ENCODE measurements around the gene TBX6.
"Not testable (repeated sequence)": the region's sequence is repeated elsewhere in the genome, so short reads cannot be mapped to it uniquely, and the experiment has no call there.

Gene TBX6

GRCh38 chr16:30065943-30066760 is 25.6 kb downstream of the TBX6 start:
- no peak for DNase-seq (ENCODE audit: low read depth in 2 of 2)

GRCh38 chr16:30065102-30065942 is 26.4 kb downstream of the TBX6 start, which contains the start of gene ALDOA:
ALDOA (plus strand) TSS chr16:30065760; CDS start chr16:30066898, 1,138 bp downstream.
- peak; percentile 94 to 98 for DNase-seq (ENCODE audit: low read depth in 2 of 2)

- DNase-seq (ENCODE audit: low read depth in 2 of 2): no peak
Measured at GRCh38 chr16:30064729-30065101, 27.0 kb downstream of the TBX6 start.

DNA sequence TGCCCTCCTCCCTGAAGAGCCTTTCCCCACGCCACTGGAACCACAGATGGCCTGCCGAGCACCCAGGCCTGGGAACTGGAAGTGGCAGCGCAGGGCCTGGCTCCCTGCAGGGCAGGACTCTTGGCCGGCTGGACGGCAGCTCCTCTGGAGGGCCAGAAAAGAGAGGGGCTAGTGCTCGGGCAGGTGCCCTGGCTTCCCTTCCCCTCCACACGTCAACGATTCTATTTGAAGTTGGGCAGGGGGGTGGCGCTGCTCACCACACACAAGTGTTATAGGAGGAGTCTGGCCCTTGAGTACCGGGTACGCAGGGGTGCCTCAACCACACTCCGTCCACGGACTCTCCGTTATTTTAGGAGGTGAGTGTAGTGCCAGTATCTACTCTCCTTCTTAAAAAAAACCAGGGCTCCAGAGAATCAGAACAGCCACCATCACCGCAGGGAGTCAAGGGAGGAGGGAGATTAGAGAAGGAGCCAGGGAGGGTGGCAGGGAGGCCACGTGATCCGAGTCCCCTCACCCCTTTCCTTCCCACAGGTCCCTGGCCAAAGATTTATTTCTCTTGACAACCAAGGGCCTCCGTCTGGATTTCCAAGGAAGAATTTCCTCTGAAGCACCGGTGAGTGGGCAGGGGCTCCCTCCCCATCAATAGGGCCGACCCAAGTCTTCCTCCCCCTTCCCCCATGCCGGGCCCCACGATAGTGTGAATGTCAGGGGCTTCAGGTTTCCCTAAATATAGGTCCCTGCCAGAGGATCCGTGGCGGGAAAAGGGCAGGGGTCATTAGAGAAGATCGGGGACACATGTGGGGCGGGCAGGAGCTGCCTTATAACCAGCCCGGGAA is 27.6 kb downstream of the TBX6 start:
- DNase-seq (ENCODE audit: low read depth in 2 of 2): peak; percentile 53 to 63

DNA sequence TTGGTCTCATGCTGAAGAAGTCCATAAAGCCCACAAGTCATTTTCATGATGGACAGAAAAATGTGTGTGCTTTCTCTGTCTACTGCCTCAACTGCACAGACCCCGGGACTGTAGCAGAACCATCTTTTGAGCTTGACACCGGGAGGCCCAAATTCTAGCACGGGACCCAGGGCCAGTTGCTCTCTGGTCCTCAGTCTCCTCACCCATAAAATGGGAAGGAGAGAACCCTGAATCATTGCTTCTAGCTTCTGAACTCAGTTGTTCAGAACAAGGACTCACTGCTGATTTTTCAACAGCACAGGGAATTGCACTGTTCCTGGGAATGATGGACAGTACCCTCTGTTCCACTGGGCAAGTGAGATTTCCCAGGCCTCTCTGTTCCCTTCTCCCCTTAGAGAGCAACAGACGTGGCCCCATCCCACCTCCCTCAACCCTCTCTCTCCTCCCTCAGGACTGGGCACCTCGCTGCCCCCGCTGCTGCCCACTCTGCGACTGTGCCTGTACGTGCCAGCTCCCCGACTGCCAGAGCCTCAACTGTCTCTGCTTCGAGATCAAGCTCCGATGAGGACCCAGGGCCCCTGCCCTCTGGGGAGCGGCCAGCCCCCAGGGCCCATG is 28.3 kb downstream of the TBX6 start:
- no peak for DNase-seq (ENCODE audit: low read depth in 2 of 2)

GRCh38 chr16:30060836-30061554 is 30.7 kb downstream of the TBX6 start:
- no peak for DNase-seq (ENCODE audit: low read depth in 2 of 2)

DNA sequence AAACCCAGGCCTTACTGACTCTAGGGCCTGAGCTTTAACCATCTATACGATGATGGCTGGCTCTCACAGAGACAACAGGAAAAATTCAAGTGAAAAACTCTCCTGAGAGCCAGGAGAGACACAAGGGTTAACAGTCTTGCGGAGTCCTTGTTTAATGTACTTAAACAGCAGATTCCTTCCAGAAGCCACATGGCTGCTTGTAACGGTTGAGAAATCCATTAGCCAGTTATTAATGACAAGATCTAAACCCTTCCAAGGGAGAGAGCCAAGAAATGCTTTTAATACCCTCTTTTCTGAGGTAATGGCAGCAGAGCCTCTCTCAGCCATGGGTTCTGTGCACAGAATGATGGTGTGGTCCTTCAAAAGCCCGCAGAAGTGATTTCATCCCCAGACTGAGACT is 31.4 kb downstream of the TBX6 start:
- DNase-seq (ENCODE audit: low read depth in 2 of 2): no peak

GRCh38 chr16:30054959-30055553 is 36.7 kb downstream of the TBX6 start:
- peak in 1 of 2 donors; percentile 55 for DNase-seq (ENCODE audit: low read depth in 2 of 2)

DNA sequence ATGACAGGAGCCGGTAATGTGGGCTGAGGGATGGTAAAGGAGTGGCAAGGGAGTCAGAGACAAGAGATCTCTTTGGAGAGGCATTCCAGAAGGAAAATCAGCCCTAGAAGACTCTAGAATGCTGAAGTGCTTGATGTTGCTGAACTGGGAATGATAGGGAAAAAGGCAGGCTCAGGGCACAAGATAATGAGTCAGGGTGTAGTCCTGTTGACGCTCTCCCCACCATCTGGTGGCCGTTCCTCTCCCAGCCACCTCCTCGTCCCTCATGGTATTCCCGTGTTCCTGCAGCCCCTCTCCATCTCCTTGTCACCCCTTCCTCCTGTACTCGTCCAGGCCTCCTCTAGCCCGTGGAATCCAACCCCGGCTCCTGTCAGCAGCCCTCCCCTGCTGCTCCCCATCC is 37.3 kb downstream of the TBX6 start:
- no peak for DNase-seq (ENCODE audit: low read depth in 2 of 2)

- DNase-seq (ENCODE audit: low read depth in 2 of 2): no peak
Measured at GRCh38 chr16:30053376-30054015, 38.2 kb downstream of the TBX6 start.

DNA sequence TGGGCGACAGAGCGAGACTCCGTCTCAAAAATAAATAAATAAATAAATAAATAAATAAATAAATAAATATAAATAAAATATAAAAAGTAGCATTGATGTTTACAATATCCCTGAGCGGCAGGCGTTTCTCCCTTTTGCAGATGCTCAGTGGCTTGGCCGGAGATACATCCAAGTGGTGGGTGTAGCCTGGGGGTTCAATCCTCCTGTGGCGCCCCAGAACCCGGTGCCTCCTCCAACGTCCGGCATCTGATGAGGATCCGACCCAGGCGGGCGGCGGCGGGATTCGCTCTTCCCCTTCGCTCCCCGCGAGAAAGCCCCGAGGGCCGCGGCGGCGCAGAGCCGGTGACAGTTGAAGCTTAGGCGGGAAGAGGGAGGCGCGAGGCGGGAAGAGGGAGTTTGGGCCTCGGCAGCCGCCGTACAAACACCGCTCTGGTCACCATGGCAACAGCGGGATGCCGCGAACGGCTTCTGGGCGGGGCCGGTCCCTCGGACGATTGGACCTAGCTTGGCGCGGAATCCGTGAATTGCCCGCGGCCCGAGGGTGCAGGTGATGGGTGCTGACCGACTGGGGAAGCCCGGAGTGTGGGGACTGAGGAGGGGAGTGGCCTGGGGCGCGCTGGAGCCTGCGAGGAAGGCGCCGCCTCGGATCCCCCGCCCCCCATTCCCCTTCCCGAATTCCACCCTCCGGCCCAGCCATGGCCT is 38.9 kb downstream of the TBX6 start:
- peak; percentile 87 to 95 for DNase-seq (ENCODE audit: low read depth in 2 of 2)

DNA sequence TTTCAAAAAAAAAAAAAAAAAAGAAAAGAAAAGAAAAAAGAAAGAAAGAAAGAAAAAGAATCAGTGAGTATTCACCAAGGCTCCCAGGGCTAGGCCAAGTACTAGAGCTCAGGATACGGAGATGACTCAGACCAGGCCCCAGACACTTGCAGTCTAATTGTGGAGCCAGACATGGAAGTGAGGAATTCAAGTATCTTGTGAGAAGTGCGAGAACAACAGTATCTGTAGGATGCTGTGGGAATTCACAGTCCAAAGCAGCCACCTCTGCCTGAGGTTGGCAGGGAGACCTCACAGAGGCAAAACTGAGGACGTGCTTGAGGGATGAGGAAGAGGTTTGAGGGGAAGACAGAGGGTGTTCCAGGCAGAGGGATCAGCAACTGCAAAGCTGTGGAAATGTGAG is 40.2 kb downstream of the TBX6 start:
- no peak for DNase-seq (ENCODE audit: low read depth in 2 of 2)

DNA sequence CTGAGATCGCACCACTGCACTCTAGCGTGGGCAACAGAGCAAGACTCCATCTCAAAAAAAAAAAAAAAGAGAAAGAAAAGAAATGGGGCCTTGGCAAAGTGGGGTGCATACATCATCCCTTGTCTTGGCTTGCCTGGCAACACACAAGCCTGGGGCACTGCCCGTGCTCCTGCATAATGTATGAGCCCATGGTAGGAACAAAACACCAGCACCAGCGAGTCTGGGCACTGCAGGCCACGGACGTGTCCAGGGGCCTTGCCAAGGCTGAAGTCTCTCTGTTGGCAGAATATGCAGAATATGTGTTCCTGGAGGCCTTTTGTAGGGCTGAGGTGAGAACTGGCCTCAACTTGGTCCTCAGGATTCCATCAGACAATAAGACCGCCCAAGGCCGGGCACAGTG is 41.9 kb downstream of the TBX6 start:
- DNase-seq (ENCODE audit: low read depth in 2 of 2): no peak

GRCh38 chr16:30046588-30046987 is 45.1 kb downstream of the TBX6 start:
- no peak for DNase-seq (ENCODE audit: low read depth in 2 of 2)

- no peak for DNase-seq (ENCODE audit: low read depth in 2 of 2)
Measured at GRCh38 chr16:30046178-30046577, 45.5 kb downstream of the TBX6 start.

GRCh38 chr16:30041841-30042240 is 49.9 kb downstream of the TBX6 start:
- DNase-seq (ENCODE audit: low read depth in 2 of 2): no peak

DNA sequence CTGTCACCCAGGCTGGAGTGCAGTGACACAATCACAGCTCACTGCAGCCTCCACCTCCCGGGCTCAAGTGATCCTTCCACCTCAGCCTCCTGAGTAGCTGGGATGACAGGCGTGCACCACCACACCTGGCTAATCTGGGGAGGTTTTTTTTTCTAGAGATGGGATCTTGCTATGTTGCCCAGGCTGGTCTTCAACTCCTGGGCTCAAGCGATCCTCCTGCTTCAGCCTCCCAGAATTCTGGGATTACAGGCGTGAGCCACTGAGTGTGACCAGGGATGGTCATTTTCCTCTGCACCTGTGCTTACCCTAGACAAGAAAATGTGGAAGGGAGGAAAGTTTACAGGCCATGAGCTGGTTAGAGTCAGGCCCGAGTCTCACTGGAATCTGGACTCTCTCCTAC is 51.0 kb downstream of the TBX6 start:
- DNase-seq (ENCODE audit: low read depth in 2 of 2): not testable (repeated sequence)

DNA sequence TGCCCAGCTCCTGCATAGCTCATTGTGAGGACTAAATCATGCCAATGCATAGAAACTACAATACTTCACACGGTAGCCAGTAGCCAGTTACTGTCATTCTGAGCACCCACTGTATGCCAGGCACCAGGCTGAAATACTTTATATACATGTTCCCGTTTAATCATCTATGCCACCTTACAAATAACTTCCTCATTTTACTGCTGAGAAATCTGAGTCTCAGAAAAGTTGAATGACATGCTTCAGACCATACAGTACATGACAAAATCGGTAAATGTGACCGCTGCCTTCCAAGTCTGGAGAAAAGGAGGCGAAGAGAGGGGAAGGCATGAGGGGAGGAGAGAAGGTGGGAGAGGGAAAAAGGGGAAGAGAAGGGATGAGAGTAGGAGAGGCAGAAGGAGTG is 51.5 kb downstream of the TBX6 start:
- no peak for DNase-seq (ENCODE audit: low read depth in 2 of 2)
